HepG2 (cell line): ENCODE results near the gene TMEM217. TPM values are rescaled to one million over a fixed set of nuclear protein-coding genes. Genes with fewer than 3 reads are reported as not detected.

Experiments used
- ARID2 ChIP-seq: sonication (generic); formaldehyde crosslinking; IDR thresholded peaks from 2 replicates; pipeline ENCODE4 v1.8.1; 2022; ENCODE audit warnings: mild to moderate bottlenecking, missing genetic modification reagents, borderline replicate concordance
- EP300 ChIP-seq, 3 experiments: sonication (generic) in 1 of 3; formaldehyde crosslinking in 1 of 3; IDR thresholded peaks; 2 replicates each; pipeline versions ENCODE4 v1.5.1 to v1.6.1; 2011 to 2020; ENCODE audit warnings: low read depth in 2 of 3, low read length in 2 of 3, borderline replicate concordance in 1 of 3, improper control_type of control experiment in 1 of 3, mild to moderate bottlenecking in 1 of 3, missing genetic modification reagents in 1 of 3, moderate library complexity in 1 of 3
- FOXK2 ChIP-seq: fragments of 450-650 bp; IDR thresholded peaks from 2 replicates; pipeline ENCODE4 v1.6.1; 2016
- GTF2F1 ChIP-seq: fragments of 150-350 bp; IDR thresholded peaks from 2 replicates; pipeline ENCODE4 v1.6.1; 2014; ENCODE audit warnings: low read length
- HNF1A ChIP-seq, 2 experiments: sonication (generic) in 1 of 2; formaldehyde crosslinking in 1 of 2; IDR thresholded peaks; 2 replicates each; pipeline versions ENCODE4 v1.4.0 to v1.6.1; 2016 to 2020; ENCODE audit warnings: borderline replicate concordance in 1 of 2, low read depth in 1 of 2, mild to moderate bottlenecking in 1 of 2, missing genetic modification reagents in 1 of 2
- NR2C2 ChIP-seq: sonication (generic); formaldehyde crosslinking; IDR thresholded peaks from 2 replicates; pipeline ENCODE4 v1.4.0; 2020; ENCODE audit warnings: missing genetic modification reagents, mild to moderate bottlenecking, moderate library complexity, borderline replicate concordance
- POGZ ChIP-seq: sonication (generic); formaldehyde crosslinking; IDR thresholded peaks from 2 replicates; pipeline ENCODE4 v1.4.0; 2020; ENCODE audit warnings: mild to moderate bottlenecking, missing genetic modification reagents
- POLR2G ChIP-seq: fragments of 200-400 bp; formaldehyde crosslinking; IDR thresholded peaks from 2 replicates; pipeline ENCODE4 v1.6.1; 2018; ENCODE audit warnings: mild to moderate bottlenecking, low read depth, low read length, moderate library complexity
- RELA ChIP-seq: sonication (generic); formaldehyde crosslinking; IDR thresholded peaks from 2 replicates; pipeline ENCODE4 v1.4.0; 2020; ENCODE audit warnings: missing genetic modification reagents
- SOX6 ChIP-seq, 2 experiments: fragments of 450-650 bp in 1 of 2; sonication (generic) in 1 of 2; formaldehyde crosslinking in 1 of 2; IDR thresholded peaks; 2 replicates each; pipeline versions ENCODE4 v1.4.0 to v1.6.1; 2017 to 2020; ENCODE audit warnings: antibody characterized with exemption in 1 of 2, mild to moderate bottlenecking in 1 of 2, missing genetic modification reagents in 1 of 2
- SP1 ChIP-seq, 2 experiments: fragments of 450-650 bp in 1 of 2; sonication (generic) in 1 of 2; formaldehyde crosslinking in 1 of 2; IDR thresholded peaks; 2 replicates each; pipeline versions ENCODE4 v1.4.0 to v1.6.1; 2016 to 2020; ENCODE audit warnings: missing genetic modification reagents in 1 of 2
- SUZ12 ChIP-seq: fragments of 150-350 bp; IDR thresholded peaks from 2 replicates; pipeline ENCODE4 v1.6.1; 2014; ENCODE audit warnings: low read depth, low read length
- ZBTB37 ChIP-seq: sonication (generic); formaldehyde crosslinking; IDR thresholded peaks from 2 replicates; pipeline ENCODE4 v1.4.0; 2020; ENCODE audit warnings: mild to moderate bottlenecking, missing genetic modification reagents
- ZFAT ChIP-seq: sonication (generic); formaldehyde crosslinking; conservative IDR thresholded peaks from 2 replicates; pipeline ENCODE4 v1.8.1; 2023; ENCODE audit warnings: missing genetic modification reagents, inconsistent platforms
- ZFYVE20 ChIP-seq: sonication (generic); formaldehyde crosslinking; IDR thresholded peaks from 2 replicates; pipeline ENCODE4 v1.8.0; 2023; ENCODE audit warnings: low read depth, mild to moderate bottlenecking, moderate library complexity, missing genetic modification reagents, borderline replicate concordance
- ZNF317 ChIP-seq: sonication (generic); formaldehyde crosslinking; IDR thresholded peaks from 2 replicates; pipeline ENCODE4 v1.5.0; 2020; ENCODE audit warnings: mild to moderate bottlenecking, missing genetic modification reagents
- ZNF512 ChIP-seq: sonication (generic); formaldehyde crosslinking; IDR thresholded peaks from 2 replicates; pipeline ENCODE4 v1.4.0; 2020; ENCODE audit warnings: mild to moderate bottlenecking, missing genetic modification reagents
- ZNF576 ChIP-seq: sonication (generic); formaldehyde crosslinking; IDR thresholded peaks from 2 replicates; pipeline ENCODE4 v1.4.0; 2020; ENCODE audit warnings: mild to moderate bottlenecking, missing genetic modification reagents
- ZNF605 ChIP-seq: sonication (generic); formaldehyde crosslinking; IDR thresholded peaks from 2 replicates; pipeline ENCODE4 v1.8.0; 2022; ENCODE audit warnings: mild to moderate bottlenecking, missing genetic modification reagents
- ZNF891 ChIP-seq: sonication (generic); formaldehyde crosslinking; IDR thresholded peaks from 2 replicates; pipeline ENCODE4 v1.5.0; 2020; ENCODE audit warnings: mild to moderate bottlenecking, missing genetic modification reagents
- polyA plus RNA-seq, 8 experiments: library from polyadenylated mRNA; depleted of rRNA in 3 of 8; stranded (reverse) in 7 of 8; unstranded in 1 of 8; fragments of >200 nt; fragmentation: Illumina TruSeq in 4 of 8; extraction: Trizol in 4 of 8; gene quantifications; 2 replicates each; pipeline versions ENCODE4 v1.2.1 to v1.2.3, GENCODE V29; 2011 to 2016; ENCODE audit warnings: low read depth in 4 of 8, missing spikeins in 1 of 8, mixed read lengths in 1 of 8; ENCODE audit not compliant: insufficient read depth in 1 of 8
- total RNA-seq, 5 experiments: library from RNA; depleted of rRNA; stranded (reverse); fragments of >200 nt; fragmentation: Illumina TruSeq; extraction: Trizol; gene quantifications; 2 replicates each; pipeline ENCODE4 v1.2.3, GENCODE V29; 2016; ENCODE audit warnings: low read depth in 1 of 5

The TMEM217 gene
- total and polyA plus RNA-seq, 2 of the 13 experiments (the other 11 are each of a cell fraction or from before 2014, with no cell fraction given) = 2.3 to 3.4 TPM

DNA sequence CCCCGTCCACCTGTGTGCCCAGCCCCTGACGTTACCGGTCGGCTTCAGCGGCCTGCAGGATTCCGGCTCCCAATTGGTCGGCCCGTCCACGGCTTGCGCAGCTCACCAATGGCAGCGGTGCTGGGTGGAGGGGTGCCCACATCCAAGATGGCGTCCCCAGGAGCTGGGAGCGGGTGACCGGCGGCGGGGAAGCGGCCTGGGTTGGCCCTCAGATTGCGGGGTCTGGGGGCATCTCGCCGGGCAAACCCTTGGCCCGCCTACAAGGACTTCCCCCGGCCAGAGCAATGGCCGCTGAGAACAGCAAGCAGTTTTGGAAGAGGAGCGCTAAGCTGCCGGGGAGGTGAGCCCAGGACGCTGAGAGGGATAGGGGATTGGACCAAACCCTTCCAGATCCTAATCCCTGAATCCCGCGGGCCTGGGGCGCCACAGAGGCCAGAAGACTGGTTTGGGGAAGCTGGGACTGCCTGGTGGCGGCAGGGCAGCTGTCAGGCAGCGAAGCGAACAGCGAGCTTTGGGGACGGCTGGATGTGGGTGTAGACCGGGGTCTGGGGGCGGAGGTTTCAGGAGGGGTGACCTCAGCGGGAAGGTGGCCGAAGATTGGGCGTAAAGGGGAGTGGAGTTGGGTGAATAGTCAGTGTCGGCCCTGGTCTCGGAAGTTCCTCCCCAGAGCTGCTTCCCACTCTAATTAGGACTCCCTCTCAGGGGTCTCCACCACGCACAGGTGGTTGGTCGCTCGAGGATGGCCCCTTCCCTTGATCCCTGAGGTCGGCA, at the start of gene TMEM217, which contains the start of gene TBC1D22B (continued):
- TF ChIP-seq EP300 (IDR thresholded peaks at IDR 0.05; ENCODE audit: low read depth in 2 of 2, low read length in 2 of 2) = no peak
- TF ChIP-seq EP300 (CRISPR knock-in tag; IDR thresholded peaks at IDR 0.05; ENCODE audit: borderline replicate concordance) = peak; percentile 9; the same call in 1 of the 2 replicates
- peak; percentile 94; the same call in 1 of the 2 replicates for TF ChIP-seq ZNF605 (CRISPR knock-in tag)
- TF ChIP-seq RELA (CRISPR knock-in tag) = peak; percentile 63; the same call in 1 of the 2 replicates
- peak; percentile 98 for TF ChIP-seq POGZ (CRISPR knock-in tag)
- TF ChIP-seq ZNF576 = peak; percentile 41; the same call in 1 of the 2 replicates
- peak; percentile 90; the same call in 1 of the 2 replicates for TF ChIP-seq ARID2 (CRISPR knock-in tag)
- TF ChIP-seq ZNF512 (CRISPR knock-in tag) = peak; percentile 79; the same call in 1 of the 2 replicates
- TF ChIP-seq POLR2G = peak; percentile 93
- TF ChIP-seq FOXK2 = no peak
- peak; percentile 66; the same call in 1 of the 2 replicates for TF ChIP-seq ZNF317
- no peak for TF ChIP-seq SUZ12
- no peak for TF ChIP-seq SOX6 (IDR thresholded peaks at IDR 0.05)
- TF ChIP-seq SOX6 (CRISPR knock-in tag; IDR thresholded peaks at IDR 0.05) = peak; percentile 65; the same call in 1 of the 2 replicates
- TF ChIP-seq ZBTB37 (CRISPR knock-in tag) = no peak
- TF ChIP-seq ZFAT = no peak
- TF ChIP-seq GTF2F1 = no peak
- no peak for TF ChIP-seq HNF1A (IDR thresholded peaks at IDR 0.05; ENCODE audit: low read depth)
- peak; percentile 52; the same call in 1 of the 2 replicates for TF ChIP-seq HNF1A (CRISPR knock-in tag; IDR thresholded peaks at IDR 0.05; ENCODE audit: borderline replicate concordance)
- peak; percentile 86 for TF ChIP-seq NR2C2
- no peak for TF ChIP-seq SP1 (IDR thresholded peaks at IDR 0.05)
- peak; percentile 86 for TF ChIP-seq SP1 (CRISPR knock-in tag; IDR thresholded peaks at IDR 0.05)
- TF ChIP-seq ZNF891 = peak; percentile 90; the same call in 1 of the 2 replicates
- no peak for TF ChIP-seq ZFYVE20 (CRISPR knock-in tag)
